Measurements from ENCODE around the gene NHS.
"Not testable (repeated sequence)": the region's sequence is repeated elsewhere in the genome, so short reads cannot be mapped to it uniquely, and the experiment has no call there.

Gene NHS

GRCh38 chrX:17501746-17502145, 126.7 kb downstream of the NHS start:
- FAIRE-seq: no peak

- FAIRE-seq: not testable (repeated sequence)
These were observed 131.4 kb downstream of the NHS start for GRCh38 chrX:17506352-17506751.

GRCh38 chrX:17511556-17511955, 136.6 kb downstream of the NHS start:
- no peak for FAIRE-seq

GRCh38 chrX:17519358-17519757, 144.4 kb downstream of the NHS start:
- no peak for FAIRE-seq

GRCh38 chrX:17520016-17520615, 145.1 kb downstream of the NHS start:
- FAIRE-seq: no peak

GRCh38 chrX:17521871-17522693, 147.1 kb downstream of the NHS start:
- FAIRE-seq: no peak

GRCh38 chrX:17525266-17525665, 150.3 kb downstream of the NHS start:
- FAIRE-seq: no peak

- FAIRE-seq: no peak
These were observed 151.0 kb downstream of the NHS start for GRCh38 chrX:17525762-17526555.

GRCh38 chrX:17527135-17527701, 152.2 kb downstream of the NHS start:
- FAIRE-seq: no peak

GRCh38 chrX:17527922-17528321, 152.9 kb downstream of the NHS start:
- no peak for FAIRE-seq

GRCh38 chrX:17529151-17529745, 154.2 kb downstream of the NHS start:
- no peak for FAIRE-seq

GRCh38 chrX:17531500-17531899, 156.5 kb downstream of the NHS start:
- no peak for FAIRE-seq

GRCh38 chrX:17535229-17535628, 160.2 kb downstream of the NHS start:
- no peak for FAIRE-seq

GRCh38 chrX:17537723-17538243, 162.8 kb downstream of the NHS start:
- FAIRE-seq: no peak

- FAIRE-seq: no peak
These were observed 167.1 kb downstream of the NHS start for GRCh38 chrX:17542123-17542522.

- FAIRE-seq: no peak
These were observed 169.8 kb downstream of the NHS start for GRCh38 chrX:17544821-17545220.

- no peak for FAIRE-seq
These were observed 171.4 kb downstream of the NHS start for GRCh38 chrX:17546356-17546755.

GRCh38 chrX:17547658-17548057, 172.7 kb downstream of the NHS start:
- no peak for FAIRE-seq

- FAIRE-seq: no peak
These were observed 174.2 kb downstream of the NHS start for GRCh38 chrX:17549107-17549651.

- FAIRE-seq: no peak
These were observed 175.0 kb downstream of the NHS start for GRCh38 chrX:17550011-17550410.

GRCh38 chrX:17552044-17552650, 177.1 kb downstream of the NHS start:
- FAIRE-seq: no peak

GRCh38 chrX:17553469-17553868, 178.5 kb downstream of the NHS start:
- no peak for FAIRE-seq
